Measurements from ENCODE around the gene ISCU.
"Not testable (repeated sequence)": the region's sequence is repeated elsewhere in the genome, so short reads cannot be mapped to it uniquely, and the experiment has no call there.

The ISCU gene

DNA sequence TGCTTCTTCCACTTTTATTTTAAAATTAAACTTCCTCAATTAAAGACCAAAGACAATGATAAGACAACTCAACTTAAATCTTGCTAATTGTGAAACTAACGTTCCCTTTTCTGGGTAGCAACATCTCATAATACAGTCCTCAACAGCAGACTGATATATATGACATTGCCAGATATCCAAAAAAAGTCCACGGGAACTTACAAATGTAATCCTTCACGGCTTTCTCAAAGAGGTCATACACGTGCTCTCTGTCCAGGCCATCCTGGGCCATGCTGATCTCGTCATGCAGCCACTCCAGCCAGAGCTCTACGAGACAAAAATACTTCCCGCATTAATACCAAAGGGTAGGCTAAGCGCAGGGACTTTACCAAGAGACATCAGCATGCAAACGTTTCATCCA, 14.7 kb upstream of the ISCU start:
- no peak for DNase-seq

GRCh38 chr12:108548954-108549521, 13.4 kb upstream of the ISCU start:
- no peak for DNase-seq

DNA sequence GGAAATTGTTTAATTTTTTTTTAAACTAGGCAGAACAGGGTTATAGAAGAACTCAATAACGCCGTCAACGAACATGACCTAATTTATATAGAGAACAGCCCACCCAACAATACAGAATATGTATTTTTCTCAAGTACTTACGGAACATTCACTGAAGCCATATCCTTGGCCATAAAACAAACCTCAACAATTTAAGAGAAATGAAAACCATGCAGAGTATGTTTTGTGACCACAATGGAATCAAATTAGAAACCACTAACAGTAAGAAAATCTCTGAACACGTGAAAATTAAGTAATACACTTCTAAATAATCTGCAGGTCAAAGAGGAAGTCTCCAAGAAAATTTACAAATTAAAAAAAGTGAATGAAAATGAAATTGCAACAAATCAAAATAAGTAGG, 10.9 kb upstream of the ISCU start:
- DNase-seq = no peak

GRCh38 chr12:108553799-108554198, 8.6 kb upstream of the ISCU start:
- DNase-seq = no peak

- not testable (repeated sequence) for DNase-seq
Observed at GRCh38 chr12:108555383-108555782, 7.0 kb upstream of the ISCU start.

DNA sequence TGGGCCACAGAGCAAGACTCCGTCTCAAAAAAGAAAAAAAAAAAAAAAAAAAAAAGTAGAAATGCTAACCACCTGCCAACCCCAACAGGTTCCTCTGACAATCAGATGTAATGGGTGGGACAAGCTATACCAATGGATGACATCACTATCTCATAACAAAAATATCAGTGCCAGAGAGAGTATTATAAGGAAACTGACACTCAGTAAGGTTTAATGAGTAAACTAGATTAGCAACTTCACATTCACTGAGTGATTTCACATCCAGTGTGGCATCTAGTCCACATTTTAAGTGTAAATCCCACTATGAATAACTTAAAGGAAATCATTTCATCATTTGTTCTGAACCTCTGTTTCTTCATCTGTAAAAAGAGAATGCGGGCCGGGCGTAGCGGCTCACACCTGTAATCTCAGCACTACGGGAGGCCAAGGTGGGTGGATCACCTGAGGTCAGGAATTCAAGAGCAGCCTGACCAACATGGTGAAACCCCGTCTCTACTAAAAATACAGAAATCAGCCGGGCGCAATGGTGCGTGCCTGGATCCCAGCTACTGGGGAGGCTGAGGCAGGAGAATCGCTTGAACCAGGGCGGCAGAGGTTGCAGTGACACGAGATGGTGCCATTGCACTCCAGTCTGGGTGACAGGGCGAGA, 3.3 kb upstream of the ISCU start:
- no peak for DNase-seq

GRCh38 chr12:108559748-108560147, 2.6 kb upstream of the ISCU start:
- DNase-seq = no peak

DNA sequence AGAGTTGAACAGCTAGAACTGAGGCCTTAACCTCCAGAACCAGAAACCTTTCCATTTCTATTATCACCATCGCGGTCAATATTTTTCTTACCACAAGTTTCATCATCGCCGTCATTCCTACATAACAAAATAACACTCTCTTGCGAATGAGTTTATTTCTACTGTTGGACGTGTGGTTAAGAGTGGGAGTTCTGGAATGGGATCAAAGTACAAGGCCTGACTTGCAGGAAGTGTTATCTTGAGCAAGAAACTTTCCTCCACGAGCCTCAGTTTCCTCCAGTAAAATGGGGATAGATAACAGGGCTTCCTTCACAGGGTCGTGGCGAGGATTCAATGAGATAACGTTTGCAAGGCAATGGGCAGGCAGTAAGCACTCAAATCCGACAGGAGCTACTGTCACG, 2.1 kb upstream of the ISCU start:
- no peak for DNase-seq

DNA sequence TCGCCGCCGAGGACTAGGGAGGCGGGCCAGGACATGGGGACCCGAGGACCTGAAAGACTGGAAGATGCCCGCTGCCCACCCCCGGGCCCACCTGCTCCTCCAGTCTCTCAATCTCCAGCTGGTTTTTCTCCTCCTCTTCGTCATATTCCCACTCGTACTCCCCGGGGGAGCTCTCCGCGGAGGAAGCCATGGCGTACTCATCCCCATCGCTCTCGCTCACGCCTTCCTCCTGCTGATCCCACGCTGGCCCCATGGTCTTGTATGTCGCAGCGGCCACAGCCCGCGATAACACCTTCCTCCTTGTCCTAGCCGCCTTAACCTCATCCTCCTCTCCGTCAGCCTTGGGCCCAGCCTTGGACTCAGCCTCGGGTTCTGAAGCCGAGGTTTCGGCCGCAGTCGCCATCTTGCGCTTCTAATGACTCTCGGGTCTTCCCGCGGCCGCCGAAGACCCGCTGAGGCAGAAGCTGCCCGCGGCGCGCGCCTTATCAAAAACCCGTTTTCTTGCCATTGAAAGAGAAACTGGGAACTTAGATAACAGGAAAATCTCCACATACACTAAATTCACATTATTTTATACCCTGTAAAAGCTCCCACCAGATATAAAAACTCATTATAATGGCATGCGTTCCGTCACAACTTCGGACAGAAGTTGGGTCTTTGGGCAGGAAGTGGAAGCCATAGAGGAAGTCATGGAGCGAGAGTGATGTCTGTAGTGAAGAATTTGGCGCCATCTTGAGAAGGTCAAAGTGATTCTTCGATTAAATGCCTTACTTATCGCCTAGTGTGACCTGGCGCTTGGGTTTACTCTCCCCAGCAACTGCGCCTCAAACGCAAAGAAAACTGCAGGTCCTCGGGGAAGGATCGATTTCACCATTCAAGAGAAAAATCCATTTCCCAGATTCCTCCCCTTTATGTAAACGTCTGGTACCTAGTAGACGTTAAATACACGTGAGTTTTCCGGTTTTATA, 1.4 kb upstream of the ISCU start, which contains the start of gene SART3:
TSS of gene SART3 (minus strand) at position 422 of the 968 bp plus-strand sequence. CDS start at position 403, 19 bp downstream.
- peak; percentile 89 to 93 for DNase-seq

GRCh38 chr12:108561852-108562347, 496 bp upstream of the ISCU start:
- no peak for DNase-seq

- peak; percentile 35 to 68 for DNase-seq
Observed at GRCh38 chr12:108563136-108563803, 874 bp downstream of the ISCU start.

DNA sequence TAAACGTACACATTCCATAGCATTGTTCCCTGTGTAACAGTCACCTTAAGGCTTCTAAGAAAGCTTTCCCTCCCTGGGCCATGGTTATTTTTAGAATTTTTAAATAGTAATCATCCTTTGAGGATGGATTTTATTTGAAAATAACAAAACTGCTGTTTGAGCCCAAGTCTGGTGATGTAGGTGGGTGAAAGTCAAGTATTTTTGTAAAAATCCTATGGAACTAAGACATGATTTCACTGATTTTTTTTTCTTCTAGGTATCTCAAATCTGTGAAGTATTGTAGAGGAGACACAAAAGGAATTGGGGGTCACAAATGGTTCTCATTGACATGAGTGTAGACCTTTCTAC, 1.4 kb downstream of the ISCU start:
- no peak for DNase-seq

DNA sequence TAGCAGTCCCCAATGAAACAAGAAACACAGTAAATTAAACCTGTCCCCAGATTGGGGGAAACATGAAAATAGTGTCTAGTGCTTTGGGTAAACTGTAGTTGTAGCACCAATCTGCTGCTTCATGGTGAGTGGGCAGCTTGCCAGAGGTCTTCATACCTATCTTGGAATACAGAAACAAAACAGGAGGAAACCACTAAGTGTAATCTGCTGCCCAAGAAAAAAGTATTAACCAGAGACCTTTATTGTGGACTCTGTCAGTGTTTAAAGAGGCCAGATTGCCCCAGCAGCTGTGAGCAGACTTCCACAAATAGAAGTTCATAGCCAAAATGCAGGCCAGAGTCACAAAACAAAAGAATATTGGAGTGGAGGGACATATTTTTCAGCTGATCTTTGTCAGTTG, 2.3 kb downstream of the ISCU start:
- no peak for DNase-seq

DNA sequence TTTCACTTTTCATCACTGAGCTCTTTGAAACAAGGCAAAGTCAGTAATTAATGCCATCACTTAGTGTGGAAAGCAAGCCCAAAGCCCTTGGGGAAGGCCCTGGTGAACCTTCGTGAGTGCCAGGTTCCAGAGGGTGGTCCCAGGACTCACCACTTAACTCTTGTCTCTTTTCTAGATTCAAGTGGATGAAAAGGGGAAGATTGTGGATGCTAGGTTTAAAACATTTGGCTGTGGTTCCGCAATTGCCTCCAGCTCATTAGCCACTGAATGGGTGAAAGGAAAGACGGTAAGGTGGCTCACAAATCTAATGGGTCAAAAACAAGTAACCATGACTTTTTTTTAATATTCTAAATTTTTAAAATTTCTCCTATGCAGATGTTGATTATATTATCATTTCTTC, 2.8 kb downstream of the ISCU start:
- DNase-seq = no peak

- peak; percentile 18 to 74 for DNase-seq
Observed at GRCh38 chr12:108565976-108566375, 3.6 kb downstream of the ISCU start.

DNA sequence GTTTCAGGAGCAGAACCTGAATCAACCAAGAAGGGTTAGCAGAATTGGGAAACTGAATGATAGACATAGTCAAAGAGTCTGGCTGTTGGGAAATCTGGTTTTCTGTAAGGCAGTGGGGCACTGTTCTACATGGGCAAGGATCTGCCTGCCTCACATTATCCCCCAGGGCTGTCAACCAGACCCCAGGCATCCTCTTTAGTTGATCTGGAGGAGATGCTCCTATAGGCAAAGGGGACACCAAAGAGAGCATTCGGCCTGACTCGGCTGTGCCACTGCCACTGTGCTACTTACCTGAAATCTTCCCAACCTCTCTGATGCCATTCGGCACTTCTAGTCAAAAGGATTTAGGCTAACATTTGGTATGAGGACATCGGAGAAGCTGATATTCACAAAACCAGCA, 4.1 kb downstream of the ISCU start:
- no peak for DNase-seq

DNA sequence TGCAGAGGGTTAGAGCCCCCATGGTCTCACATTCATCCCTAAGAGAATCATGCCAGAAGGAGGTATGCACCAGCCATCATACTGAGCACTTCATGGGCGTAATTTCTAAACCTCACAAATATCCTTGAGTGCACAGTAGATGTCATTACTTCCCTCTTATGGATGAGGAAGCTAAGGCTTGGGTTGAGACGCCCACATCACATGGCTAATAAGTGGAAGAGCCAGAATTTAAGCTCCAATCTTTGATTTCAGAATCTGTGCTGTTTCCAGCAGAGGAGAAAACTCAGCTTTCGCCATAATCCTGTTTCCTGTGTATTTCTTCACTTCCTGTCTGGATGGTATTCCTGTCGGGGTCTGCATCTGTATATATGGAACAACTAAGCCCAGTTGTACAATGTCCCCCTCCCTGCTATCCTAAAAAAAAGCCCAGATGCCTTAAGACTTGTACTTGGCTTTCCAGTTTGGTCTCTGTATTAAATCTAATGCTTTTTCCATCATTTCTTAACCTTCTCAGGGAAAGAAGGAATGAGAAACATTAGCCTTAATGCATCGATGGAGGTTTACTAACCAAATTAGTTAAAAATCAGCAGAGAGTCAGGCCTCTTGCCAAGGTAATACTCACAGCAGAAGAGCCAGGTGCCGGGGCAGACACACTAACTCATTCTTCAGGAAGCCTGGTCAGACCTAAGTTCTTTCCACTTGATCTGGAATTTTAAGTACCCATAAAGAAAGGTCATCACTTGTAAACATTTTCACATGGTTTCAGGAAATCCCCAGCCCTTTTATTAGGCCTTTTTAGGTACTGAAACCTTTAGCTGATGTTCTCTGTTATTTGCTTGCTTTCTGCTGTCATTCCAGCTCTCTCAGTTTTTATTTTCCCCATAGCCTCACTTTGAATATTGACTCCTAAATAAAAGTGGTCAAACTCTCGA, 5.3 kb downstream of the ISCU start:
- DNase-seq = no peak

DNA sequence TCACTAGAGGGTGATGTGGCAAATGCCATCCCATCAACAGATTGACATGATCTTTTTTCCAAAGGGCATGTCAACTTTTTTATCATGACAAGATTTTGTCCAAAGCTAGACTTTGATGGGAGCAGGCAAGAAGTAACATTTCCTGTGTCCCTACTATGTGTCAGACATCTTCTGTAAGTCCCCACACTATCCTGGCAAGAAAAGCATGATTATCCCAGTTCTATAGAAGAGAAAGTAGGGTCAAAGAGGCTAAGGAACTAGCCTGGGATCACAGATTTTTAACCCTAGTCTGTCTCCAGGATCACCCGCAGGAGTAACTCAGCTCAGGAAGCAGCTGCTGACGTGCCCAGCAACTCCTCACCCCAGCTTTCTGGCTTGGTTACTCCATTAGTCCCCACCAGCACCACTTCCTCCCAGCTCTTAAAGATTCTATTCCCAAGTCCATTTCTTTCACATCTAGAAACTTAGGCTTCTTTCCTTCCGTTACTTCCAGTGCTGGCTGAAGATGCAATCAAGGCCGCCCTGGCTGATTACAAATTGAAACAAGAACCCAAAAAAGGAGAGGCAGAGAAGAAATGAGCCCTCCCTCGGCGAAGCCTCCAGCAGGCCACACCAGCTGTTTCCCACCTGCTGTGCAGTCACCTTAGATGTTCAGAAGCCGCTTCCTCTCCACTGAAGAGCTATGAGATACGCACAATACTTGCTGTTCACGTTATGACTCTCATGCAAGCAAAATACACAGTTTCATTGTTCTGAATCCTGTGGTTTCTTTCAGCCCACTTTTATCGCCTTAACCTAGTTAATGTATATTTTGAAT, 6.2 kb downstream of the ISCU start:
- DNase-seq = no peak

- DNase-seq = no peak
Observed at GRCh38 chr12:108570743-108571608, 8.6 kb downstream of the ISCU start.

- no peak for DNase-seq
Observed at GRCh38 chr12:108571609-108572165, 9.3 kb downstream of the ISCU start.

Measured in NCI-H446 (cell line).